GM12872 (cell line): ENCODE data around the gene TOX2.

Experiments
- CTCF ChIP-seq: IDR thresholded peaks from 3 replicates; pipeline ENCODE4 v1.5.1; 2011; ENCODE audit warnings: low read depth, mild to moderate bottlenecking, low read length, moderate library complexity; ENCODE audit not compliant: insufficient read depth

Gene TOX2

GRCh38 chr20:44052166-44052565 is 137.5 kb downstream of the TOX2 start:
- no peak for TF ChIP-seq CTCF

- no peak for TF ChIP-seq CTCF
These were observed 138.4 kb downstream of the TOX2 start for GRCh38 chr20:44053046-44053445.

GRCh38 chr20:44054118-44054517 is 139.5 kb downstream of the TOX2 start:
- no peak for TF ChIP-seq CTCF

GRCh38 chr20:44054849-44055248 is 140.2 kb downstream of the TOX2 start:
- TF ChIP-seq CTCF = no peak

- TF ChIP-seq CTCF = peak; percentile 70
These were observed 141.5 kb downstream of the TOX2 start for GRCh38 chr20:44056010-44056698.

- no peak for TF ChIP-seq CTCF
These were observed 143.3 kb downstream of the TOX2 start for GRCh38 chr20:44057698-44058675.

GRCh38 chr20:44064501-44065400 is 150.1 kb downstream of the TOX2 start:
- TF ChIP-seq CTCF = no peak
